Measurements from ENCODE around the gene GBE1. TPM values are rescaled to one million over a fixed set of nuclear protein-coding genes. Genes with fewer than 3 reads are reported as not detected.
"Not testable (repeated sequence)": the region's sequence is repeated elsewhere in the genome, so short reads cannot be mapped to it uniquely, and the experiment has no call there.

The GBE1 gene
- total RNA-seq, 2 donors from 2014 or later: 60.1 to 67.1 TPM

DNA sequence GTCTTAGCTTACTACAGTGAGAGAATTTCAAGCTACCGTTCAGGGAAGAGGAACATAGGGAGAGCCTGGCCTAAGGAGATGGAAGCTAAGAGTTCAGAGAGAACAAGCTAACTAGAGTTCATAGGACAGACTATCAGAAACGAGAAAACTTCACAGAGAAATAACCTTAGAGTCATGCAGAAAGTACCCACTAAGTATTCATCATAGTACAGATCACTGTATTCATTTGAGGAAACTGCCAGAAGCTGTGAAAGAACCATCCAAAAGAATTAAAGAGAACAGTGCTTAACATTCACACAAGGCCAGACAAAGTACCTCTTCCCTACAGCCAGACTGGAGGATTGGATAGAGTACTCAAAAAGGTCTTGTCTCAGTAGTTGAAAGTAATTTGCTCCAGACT lies 15.2 kb upstream of the GBE1 start:
- H3K27ac ChIP-seq: no peak overlapping the region
- H3K36me3 ChIP-seq: no peaks in the 10 kb centered on the region
- H3K4me3 ChIP-seq: no peak overlapping the region
- TF ChIP-seq, protein P1, sequence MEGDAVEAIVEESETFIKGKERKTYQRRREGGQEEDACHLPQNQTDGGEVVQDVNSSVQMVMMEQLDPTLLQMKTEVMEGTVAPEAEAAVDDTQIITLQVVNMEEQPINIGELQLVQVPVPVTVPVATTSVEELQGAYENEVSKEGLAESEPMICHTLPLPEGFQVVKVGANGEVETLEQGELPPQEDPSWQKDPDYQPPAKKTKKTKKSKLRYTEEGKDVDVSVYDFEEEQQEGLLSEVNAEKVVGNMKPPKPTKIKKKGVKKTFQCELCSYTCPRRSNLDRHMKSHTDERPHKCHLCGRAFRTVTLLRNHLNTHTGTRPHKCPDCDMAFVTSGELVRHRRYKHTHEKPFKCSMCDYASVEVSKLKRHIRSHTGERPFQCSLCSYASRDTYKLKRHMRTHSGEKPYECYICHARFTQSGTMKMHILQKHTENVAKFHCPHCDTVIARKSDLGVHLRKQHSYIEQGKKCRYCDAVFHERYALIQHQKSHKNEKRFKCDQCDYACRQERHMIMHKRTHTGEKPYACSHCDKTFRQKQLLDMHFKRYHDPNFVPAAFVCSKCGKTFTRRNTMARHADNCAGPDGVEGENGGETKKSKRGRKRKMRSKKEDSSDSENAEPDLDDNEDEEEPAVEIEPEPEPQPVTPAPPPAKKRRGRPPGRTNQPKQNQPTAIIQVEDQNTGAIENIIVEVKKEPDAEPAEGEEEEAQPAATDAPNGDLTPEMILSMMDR (IDR thresholded peaks at IDR 0.05): no peak
- H3K9me3 ChIP-seq: no peaks in the 10 kb centered on the region
- H3K4me1 ChIP-seq (ENCODE audit: control insufficient read depth in 1 of 2, low read depth in 2 of 2): no peaks in the 10 kb centered on the region
- no peak for ATAC-seq (ENCODE audit: insufficient number of reproducible peaks, low FRiP score, low read depth)
- no peak for DNase-seq (ENCODE audit: low spot score)
- no peaks in the 10 kb centered on the region for H3K27me3 ChIP-seq (replicated peaks; ENCODE audit: insufficient read depth)

DNA sequence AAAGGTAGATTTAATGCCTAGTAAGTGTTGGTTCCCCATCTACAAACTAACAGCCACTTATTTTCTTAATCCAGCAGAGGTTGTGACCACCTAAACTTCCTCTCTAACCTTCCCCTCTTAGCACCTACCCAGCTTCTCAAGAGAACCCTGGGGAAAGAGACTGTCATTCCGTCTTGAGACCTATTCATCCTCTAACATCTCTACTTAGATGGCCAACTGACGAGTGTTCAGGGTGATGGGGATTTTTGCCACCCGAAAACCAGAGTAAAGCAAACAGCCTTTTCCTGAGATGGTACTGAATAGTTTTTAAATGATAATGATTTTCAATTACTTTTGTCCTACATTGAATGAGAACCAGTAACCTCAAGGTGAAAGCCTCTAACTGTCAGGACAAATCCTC lies 9.3 kb upstream of the GBE1 start:
- Histone ChIP-seq H3K9me3 (no peaks in the 10 kb centered on the region), H3K27ac (no peak overlapping the region), H3K4me3 (no peak overlapping the region), H3K27me3 (replicated peaks; ENCODE audit: insufficient read depth) (no peaks in the 10 kb centered on the region), H3K36me3 (no peaks in the 10 kb centered on the region), H3K4me1 (ENCODE audit: control insufficient read depth in 1 of 2, low read depth in 2 of 2) (no peaks in the 10 kb centered on the region)
- DNase-seq (ENCODE audit: low spot score) (no peak), ATAC-seq (ENCODE audit: insufficient number of reproducible peaks, low FRiP score, low read depth) (no peak)
- TF ChIP-seq, protein P1 (IDR thresholded peaks at IDR 0.05): no peak

DNA sequence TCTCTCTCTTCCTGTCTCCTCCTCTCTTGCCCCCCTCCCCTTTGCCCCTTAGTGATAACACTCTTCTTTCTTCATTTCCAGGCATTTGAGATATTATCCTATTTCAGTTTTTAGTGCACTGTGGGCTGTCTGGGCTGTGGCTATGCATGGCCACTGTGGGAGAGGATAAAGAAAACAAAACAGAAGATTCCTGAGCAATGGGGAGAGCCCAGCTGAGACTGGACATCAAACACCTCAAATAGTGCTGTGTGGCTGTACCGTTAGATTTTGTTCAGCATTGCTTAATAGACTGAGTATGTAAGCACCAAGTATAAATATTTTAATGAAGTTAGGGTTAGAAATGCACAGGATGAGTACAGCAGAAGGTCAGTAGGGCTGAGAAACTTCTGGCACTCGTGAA lies 7.9 kb upstream of the GBE1 start:
- H3K9me3 ChIP-seq: no peaks in the 10 kb centered on the region
- no peak overlapping the region for H3K27ac ChIP-seq
- H3K36me3 ChIP-seq: no peaks in the 10 kb centered on the region
- DNase-seq (ENCODE audit: low spot score): no peak
- TF ChIP-seq, protein P1 (IDR thresholded peaks at IDR 0.05): no peak
- no peak for ATAC-seq (ENCODE audit: insufficient number of reproducible peaks, low FRiP score, low read depth)
- H3K27me3 ChIP-seq (replicated peaks; ENCODE audit: insufficient read depth): no peaks in the 10 kb centered on the region
- H3K4me1 ChIP-seq (ENCODE audit: control insufficient read depth in 1 of 2, low read depth in 2 of 2): no peaks in the 10 kb centered on the region
- no peak overlapping the region for H3K4me3 ChIP-seq

DNA sequence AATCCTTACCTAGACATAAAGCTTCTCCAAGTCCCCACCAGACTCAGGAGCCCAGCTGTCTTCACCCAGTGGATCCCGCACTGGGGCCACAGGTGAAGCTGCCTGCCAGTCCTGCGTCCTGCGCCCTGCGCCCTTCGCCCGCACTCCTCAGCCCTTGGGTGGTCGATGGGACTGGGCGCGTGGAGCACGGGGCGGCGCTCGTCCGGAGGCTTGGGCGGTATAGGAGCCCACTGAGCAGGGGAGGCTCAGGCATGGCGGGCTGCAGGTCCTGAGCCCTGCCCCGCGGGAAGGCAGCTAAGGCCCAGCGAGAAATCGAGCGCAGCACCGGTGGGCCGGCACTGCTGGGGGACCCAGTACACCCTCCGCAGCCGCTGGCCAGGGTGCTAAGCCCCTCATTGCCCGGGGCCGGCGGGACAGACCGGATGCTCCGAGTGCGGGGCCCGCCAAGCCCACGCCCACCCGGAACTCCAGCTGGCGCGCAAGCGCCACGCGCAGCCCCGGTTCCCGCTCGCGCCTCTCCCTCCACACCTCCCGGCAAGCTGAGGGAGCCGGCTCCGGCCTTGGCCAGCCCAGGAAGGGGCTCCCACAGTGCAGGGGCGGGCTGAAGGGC lies 5.9 kb upstream of the GBE1 start:
- H3K27ac ChIP-seq; H3K36me3 ChIP-seq; DNase-seq (ENCODE audit: low spot score); H3K4me3 ChIP-seq; H3K9me3 ChIP-seq; H3K4me1 ChIP-seq (ENCODE audit: control insufficient read depth in 1 of 2, low read depth in 2 of 2); H3K27me3 ChIP-seq (replicated peaks; ENCODE audit: insufficient read depth); ATAC-seq (ENCODE audit: insufficient number of reproducible peaks, low FRiP score, low read depth): not testable (repeated sequence)

DNA sequence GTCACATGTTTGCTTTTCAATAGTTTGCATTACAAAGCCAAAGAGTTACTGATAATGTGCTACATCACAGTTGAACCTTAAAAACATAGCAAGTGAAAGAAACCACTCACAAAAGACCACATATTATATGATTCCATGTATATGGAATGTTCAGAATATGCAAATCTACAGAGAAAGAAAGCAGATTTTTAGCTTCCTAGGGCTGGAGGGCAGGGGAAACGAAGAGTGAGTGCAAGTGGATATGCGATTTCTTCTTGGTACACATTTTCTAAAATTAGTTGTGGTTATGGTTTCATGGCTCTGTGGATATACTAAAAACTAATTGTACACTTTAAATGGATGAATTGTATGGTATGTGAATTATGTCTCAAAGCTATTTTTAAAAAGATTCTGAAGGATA lies 4.0 kb upstream of the GBE1 start:
- Histone ChIP-seq H3K36me3 (no peaks in the 10 kb centered on the region), H3K27me3 (replicated peaks; ENCODE audit: insufficient read depth) (no peaks in the 10 kb centered on the region), H3K9me3 (no peaks in the 10 kb centered on the region), H3K27ac (no peak overlapping the region), H3K4me3 (no peak overlapping the region), H3K4me1 (ENCODE audit: control insufficient read depth in 1 of 2, low read depth in 2 of 2) (peaks cover 0 to 16% of the 10 kb centered on the region in 2 donors)
- ATAC-seq (ENCODE audit: insufficient number of reproducible peaks, low FRiP score, low read depth) (no peak), DNase-seq (ENCODE audit: low spot score) (no peak)
- TF ChIP-seq, protein P1 (IDR thresholded peaks at IDR 0.05): no peak

DNA sequence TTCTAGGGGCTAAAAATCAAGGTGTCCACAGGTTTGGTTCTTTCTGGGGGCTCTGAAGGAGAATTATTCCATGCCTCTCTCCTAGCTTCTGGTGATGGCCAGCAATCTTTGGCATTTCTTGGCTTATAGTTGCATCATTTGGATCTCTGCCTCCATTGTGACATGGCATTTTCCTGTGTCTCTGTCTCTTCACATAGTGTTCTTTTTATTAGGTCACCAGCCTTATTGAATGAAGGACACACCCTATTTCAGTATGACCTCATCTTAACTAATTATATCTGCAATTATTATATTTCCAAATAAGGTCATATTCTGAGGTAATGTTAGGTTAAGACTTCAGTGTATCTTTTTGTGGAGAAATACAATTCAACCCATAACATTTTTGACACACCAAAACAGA lies 3.2 kb upstream of the GBE1 start:
- Histone ChIP-seq H3K27me3 (replicated peaks; ENCODE audit: insufficient read depth) (no peaks in the 10 kb centered on the region), H3K4me1 (ENCODE audit: control insufficient read depth in 1 of 2, low read depth in 2 of 2) (peaks cover 0 to 24% of the 10 kb centered on the region in 2 donors), H3K9me3 (no peaks in the 10 kb centered on the region), H3K36me3 (no peaks in the 10 kb centered on the region), H3K4me3 (no peak overlapping the region), H3K27ac (no peak overlapping the region)
- DNase-seq (ENCODE audit: low spot score) (no peak), ATAC-seq (ENCODE audit: insufficient number of reproducible peaks, low FRiP score, low read depth) (no peak)
- TF ChIP-seq, protein P1 (IDR thresholded peaks at IDR 0.05): no peak
